ENCODE measurements around the gene PITPNM3. TPM values are rescaled to one million over a fixed set of nuclear protein-coding genes. Genes with fewer than 3 reads are reported as not detected.

PITPNM3 gene
- total RNA-seq, 1 donor from 2014 or later = 20.1 TPM

GRCh38 chr17:6551356-6551755 is 5.0 kb downstream of the PITPNM3 start:
- ATAC-seq = peak; percentile 32

- no peak for ATAC-seq
These were observed 6.8 kb downstream of the PITPNM3 start for GRCh38 chr17:6549384-6550036.

GRCh38 chr17:6548578-6549330 is 7.6 kb downstream of the PITPNM3 start:
- no peak for ATAC-seq

GRCh38 chr17:6548034-6548433 is 8.3 kb downstream of the PITPNM3 start:
- no peak for ATAC-seq

- no peak for ATAC-seq
These were observed 9.0 kb downstream of the PITPNM3 start for GRCh38 chr17:6547336-6547735.

GRCh38 chr17:6546069-6546718 is 10.2 kb downstream of the PITPNM3 start:
- no peak for ATAC-seq

GRCh38 chr17:6545291-6545690 is 11.1 kb downstream of the PITPNM3 start:
- no peak for ATAC-seq

GRCh38 chr17:6544011-6544370 is 12.4 kb downstream of the PITPNM3 start:
- no peak for ATAC-seq

GRCh38 chr17:6543079-6544010 is 13.0 kb downstream of the PITPNM3 start:
- ATAC-seq = no peak

GRCh38 chr17:6542577-6542976 is 13.8 kb downstream of the PITPNM3 start:
- no peak for ATAC-seq

GRCh38 chr17:6541886-6542285 is 14.5 kb downstream of the PITPNM3 start:
- no peak for ATAC-seq

GRCh38 chr17:6539871-6540270 is 16.5 kb downstream of the PITPNM3 start:
- ATAC-seq = no peak

GRCh38 chr17:6536566-6537065 is 19.7 kb downstream of the PITPNM3 start:
- no peak for ATAC-seq

- ATAC-seq = no peak
These were observed 20.3 kb downstream of the PITPNM3 start for GRCh38 chr17:6536053-6536452.

GRCh38 chr17:6534846-6535514 is 21.4 kb downstream of the PITPNM3 start:
- no peak for ATAC-seq

- no peak for ATAC-seq
These were observed 23.9 kb downstream of the PITPNM3 start for GRCh38 chr17:6532441-6532885.

- ATAC-seq = no peak
These were observed 24.8 kb downstream of the PITPNM3 start for GRCh38 chr17:6531575-6531974.

- ATAC-seq = no peak
These were observed 25.9 kb downstream of the PITPNM3 start for GRCh38 chr17:6530324-6530920.

- no peak for ATAC-seq
These were observed 27.8 kb downstream of the PITPNM3 start for GRCh38 chr17:6528557-6528956.

GRCh38 chr17:6526362-6527152 is 29.8 kb downstream of the PITPNM3 start:
- no peak for ATAC-seq

- ATAC-seq = no peak
These were observed 30.6 kb downstream of the PITPNM3 start for GRCh38 chr17:6525731-6526130.

Data from esophagus mucosa (tissue), 1 donor.